Brain microvascular endothelial cell (primary cell): ENCODE results near the gene SIK2.

Source experiments
- DNase-seq: peaks from one replicate; pipeline ENCODE4 v3.0.0-alpha.2; 2020
- H3K27ac ChIP-seq: fragments of 250-450 bp; sonication (Bioruptor Pico); 2 replicates; pipeline ENCODE4 v1.5.1; 2020; ENCODE audit warnings: mild to moderate bottlenecking, moderate library complexity
- H3K27me3 ChIP-seq: fragments of 250-450 bp; sonication (Bioruptor Pico); replicated peaks from 2 replicates; pipeline ENCODE4 v1.5.1; 2020; ENCODE audit warnings: mild to moderate bottlenecking
- H3K36me3 ChIP-seq: fragments of 250-450 bp; sonication (Bioruptor Pico); replicated peaks from 2 replicates; pipeline ENCODE4 v1.5.1; 2020; ENCODE audit warnings: mild to moderate bottlenecking
- H3K4me3 ChIP-seq: 2 replicates; pipeline ENCODE4 v1.5.1; 2011; ENCODE audit warnings: low read depth, mild to moderate bottlenecking, control low read depth, low read length, moderate library complexity
- CTCF ChIP-seq: IDR thresholded peaks from 2 replicates; pipeline ENCODE4 v1.5.1; 2011; ENCODE audit warnings: low read depth, mild to moderate bottlenecking, moderate library complexity, low read length, control low read depth, inconsistent platforms; ENCODE audit errors: missing control alignments
- in situ Hi-C: cut with HindIII; loops from 2 replicates; pipeline ENCODE4 v1.10.0; 2017; ENCODE audit warnings: low sequenced_read_pairs, low pct_ligation_motif_present

Gene SIK2

GRCh38 chr11:111601979-111602864 is at the start of gene SIK2:
Gene SIK2, plus strand, starts transcription at chr11:111602449. Its CDS starts 115 bp downstream, at chr11:111602564.
- Histone ChIP-seq H3K27me3 (no peaks in the 10 kb centered on the region), H3K36me3 (no peaks in the 10 kb centered on the region), H3K27ac (peak within 1 kb of the TSS; percentile 93), H3K4me3 (peak within 1 kb of the TSS; percentile 86)
- in situ Hi-C loops, result no loop called here
- peak; percentile 87 for DNase-seq
- peak; percentile 89 for TF ChIP-seq CTCF

GRCh38 chr11:111554532-111554931 is 47.7 kb upstream of the SIK2 start:
- no peaks in the 10 kb centered on the region for H3K27me3 ChIP-seq
- in situ Hi-C loops, result no loop called here
- no peak overlapping the region for H3K4me3 ChIP-seq
- peaks cover 2% of the 10 kb centered on the region for H3K36me3 ChIP-seq
- DNase-seq, result no peak
- no peak overlapping the region for H3K27ac ChIP-seq
- no peak for TF ChIP-seq CTCF

GRCh38 chr11:111555255-111555654 is 47.0 kb upstream of the SIK2 start:
- Histone ChIP-seq H3K27ac (peak overlapping the region; percentile 10), H3K36me3 (no peaks in the 10 kb centered on the region), H3K4me3 (no peak overlapping the region), H3K27me3 (no peaks in the 10 kb centered on the region)
- no peak for TF ChIP-seq CTCF
- in situ Hi-C loops, result no loop called here
- DNase-seq, result peak; percentile 28

- no peaks in the 10 kb centered on the region for H3K36me3 ChIP-seq
- H3K4me3 ChIP-seq, result no peak overlapping the region
- in situ Hi-C loops, result no loop called here
- H3K27ac ChIP-seq, result peak overlapping the region; percentile 92
- no peaks in the 10 kb centered on the region for H3K27me3 ChIP-seq
- peak; percentile 90 for DNase-seq
- TF ChIP-seq CTCF, result no peak
Measured at GRCh38 chr11:111557425-111558111, 44.7 kb upstream of the SIK2 start.

- no peak overlapping the region for H3K4me3 ChIP-seq
- no peak for DNase-seq
- H3K27me3 ChIP-seq, result no peaks in the 10 kb centered on the region
- no peaks in the 10 kb centered on the region for H3K36me3 ChIP-seq
- H3K27ac ChIP-seq, result no peak overlapping the region
- in situ Hi-C loops, result no loop called here
- no peak for TF ChIP-seq CTCF
Measured at GRCh38 chr11:111559800-111560464, 42.3 kb upstream of the SIK2 start.
